Left ventricle myocardium inferior (tissue), 1 donor: Measurements from ENCODE around the gene SIN3A. TPM values are rescaled to one million over a fixed set of nuclear protein-coding genes. Genes with fewer than 3 reads are reported as not detected.

Source experiments
- DNase-seq: peaks from one replicate; pipeline ENCODE4 v3.0.0-alpha.2; 2020
- H3K27ac ChIP-seq: fragments of 200-600 bp; replicated peaks from 2 replicates; pipeline ENCODE4 v1.8.0; 2021
- H3K27me3 ChIP-seq: fragments of 200-600 bp; 2 replicates; pipeline ENCODE4 v1.8.0; 2021; ENCODE audit warnings: low read depth
- H3K36me3 ChIP-seq: fragments of 200-600 bp; 2 replicates; pipeline ENCODE4 v1.8.0; 2021
- H3K4me1 ChIP-seq: fragments of 200-600 bp; 2 replicates; pipeline ENCODE4 v1.8.0; 2021
- H3K4me3 ChIP-seq: fragments of 200-600 bp; 2 replicates; pipeline ENCODE4 v1.8.0; 2021; ENCODE audit warnings: mild to moderate bottlenecking, moderate library complexity
- H3K9me3 ChIP-seq: fragments of 200-600 bp; replicated peaks from 2 replicates; pipeline ENCODE4 v1.8.0; 2021
- CTCF ChIP-seq: fragments of 200-600 bp; IDR thresholded peaks from 2 replicates; pipeline ENCODE4 v1.8.0; 2021; ENCODE audit warnings: antibody characterized with exemption, mild to moderate bottlenecking, borderline replicate concordance
- intact Hi-C: fragments of 100-400 bp; cut with micrococcal nuclease; formaldehyde crosslinking; loops from one replicate; pipeline ENCODE4 v1.11.0; 2022
- total RNA-seq: library from RNA; stranded (reverse); fragmentation: NEBNext Ultra II Directional; extraction: Animal tissue kit (Norgen Biotek cat#: 25700); gene quantifications from one replicate; pipeline ENCODE4 v1.2.1, GENCODE V29; 2021
- donor health status: DM: no; HTN: yes; CAD: no; lungs with severe emphysema.

The SIN3A gene
- total RNA-seq, 1 donor from 2014 or later = 28.0 TPM

GRCh38 chr15:75366163-75366562 is 85.3 kb downstream of the SIN3A start:
- no peaks in the 10 kb centered on the region for H3K27me3 ChIP-seq
- no peaks in the 10 kb centered on the region for H3K9me3 ChIP-seq
- intact Hi-C loops = loop anchor here (5.0 kb wide), 1 partner anchor 86 kb away; the partner anchor contains the start of gene SIN3A
- H3K27ac ChIP-seq = no peak overlapping the region
- no peak for DNase-seq
- TF ChIP-seq CTCF = no peak
- H3K4me3 ChIP-seq = no peak overlapping the region
- H3K36me3 ChIP-seq = peaks cover 64% of the 10 kb centered on the region
- peaks cover 30% of the 10 kb centered on the region for H3K4me1 ChIP-seq

DNA sequence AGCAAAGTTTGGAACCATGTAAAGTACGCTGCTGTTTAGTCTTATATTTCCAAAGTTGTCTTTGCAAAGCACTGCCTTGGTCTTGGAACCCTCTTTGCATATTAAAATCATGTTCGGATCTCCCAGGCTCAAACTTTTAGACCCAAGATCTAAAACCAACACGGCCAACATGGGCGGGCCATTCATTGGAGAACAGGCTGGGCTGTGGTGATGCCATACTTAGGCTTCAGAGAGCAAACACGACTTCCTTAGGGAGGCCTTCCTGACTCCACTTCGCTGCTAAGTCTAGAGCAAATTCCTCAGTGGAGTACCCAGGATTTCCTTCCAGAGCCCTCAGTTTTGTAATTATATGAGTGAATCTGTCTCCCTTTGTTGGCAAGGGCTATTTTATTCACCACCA is 86.6 kb downstream of the SIN3A start:
- Histone ChIP-seq H3K4me3 (no peak overlapping the region), H3K9me3 (no peaks in the 10 kb centered on the region), H3K4me1 (peaks cover 30% of the 10 kb centered on the region), H3K27me3 (no peaks in the 10 kb centered on the region), H3K36me3 (peaks cover 71% of the 10 kb centered on the region), H3K27ac (no peak overlapping the region)
- intact Hi-C loops = loop anchor here (5.0 kb wide), 1 partner anchor 87 kb away; the partner anchor contains the start of gene SIN3A
- TF ChIP-seq CTCF = no peak
- DNase-seq = no peak

GRCh38 chr15:75363786-75364185 is 87.7 kb downstream of the SIN3A start:
- intact Hi-C loops = no loop called here
- no peaks in the 10 kb centered on the region for H3K27me3 ChIP-seq
- no peak for TF ChIP-seq CTCF

GRCh38 chr15:75362642-75363249 is 88.7 kb downstream of the SIN3A start:
- no peak for TF ChIP-seq CTCF
- Histone ChIP-seq H3K9me3 (no peaks in the 10 kb centered on the region), H3K27ac (no peak overlapping the region), H3K4me1 (peaks cover 12% of the 10 kb centered on the region), H3K27me3 (no peaks in the 10 kb centered on the region), H3K4me3 (no peak overlapping the region), H3K36me3 (peaks cover 93% of the 10 kb centered on the region)
- no peak for DNase-seq
- intact Hi-C loops = no loop called here

More at GRCh38 chr15:75363786-75364185, 87.7 kb downstream of the SIN3A start:
- Histone ChIP-seq H3K36me3 (peaks cover 82% of the 10 kb centered on the region), H3K27ac (no peak overlapping the region), H3K4me3 (no peak overlapping the region), H3K4me1 (peaks cover 19% of the 10 kb centered on the region), H3K9me3 (no peaks in the 10 kb centered on the region)
- no peak for DNase-seq

DNA sequence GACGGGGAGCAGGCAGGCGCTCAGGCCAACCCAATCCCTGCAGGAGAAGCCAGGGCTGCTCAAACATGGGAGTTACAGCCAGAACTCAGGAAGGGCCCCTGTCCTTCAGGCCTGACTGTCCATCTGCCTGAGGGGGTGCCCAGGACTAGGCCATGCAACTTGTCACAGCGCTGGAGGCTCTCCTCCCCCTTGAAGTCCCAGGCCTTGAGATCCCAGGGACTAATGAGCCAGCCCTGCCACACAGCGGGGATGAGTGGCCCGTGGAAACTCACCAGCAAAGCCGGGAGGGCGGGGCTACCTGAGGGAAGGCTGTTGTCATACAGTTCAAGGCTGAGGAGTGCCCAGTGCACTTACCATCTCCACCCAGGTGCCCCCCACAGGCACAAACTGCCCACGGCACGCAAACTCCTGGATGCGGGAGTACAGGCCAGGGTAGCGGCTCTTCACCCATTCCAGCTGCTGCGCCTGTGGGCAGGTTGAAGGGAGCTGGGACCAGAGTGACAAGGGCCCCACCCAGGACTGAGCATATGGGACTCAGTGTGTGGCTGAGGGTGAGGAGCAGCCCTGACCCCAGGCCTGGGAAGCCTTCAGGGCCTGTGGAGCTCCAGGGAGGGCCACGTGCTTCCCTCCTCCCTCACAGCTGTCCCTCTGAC is 89.4 kb downstream of the SIN3A start:
- H3K4me1 ChIP-seq = peaks cover 5% of the 10 kb centered on the region
- no peaks in the 10 kb centered on the region for H3K9me3 ChIP-seq
- H3K4me3 ChIP-seq = no peak overlapping the region
- no peak for DNase-seq
- intact Hi-C loops = no loop called here
- no peaks in the 10 kb centered on the region for H3K27me3 ChIP-seq
- TF ChIP-seq CTCF = no peak
- no peak overlapping the region for H3K27ac ChIP-seq
- peaks cover 93% of the 10 kb centered on the region for H3K36me3 ChIP-seq
